Activated T-helper 17 cell treated with anti-CD3 and anti-CD28 coated beads, Interleukin-2, amount 50 U/mL, for 72 hours (primary cell): ENCODE results near the gene SYT17. TPM values are rescaled to one million over a fixed set of nuclear protein-coding genes. Genes with fewer than 3 reads are reported as not detected.

Experiments used
- ATAC-seq: fragments of 150-1000 bp; cut with Tn5 transposase; replicated peaks from 2 replicates; pipeline ENCODE4 v1.10.0; 2021; ENCODE audit warnings: mild to moderate bottlenecking, moderate library complexity
- H3K27ac Mint-ChIP-seq: one replicate; pipeline ENCODE4 v1.8.0; 2022; ENCODE audit warnings: mixed read lengths
- H3K27me3 Mint-ChIP-seq: one replicate; pipeline ENCODE4 v1.8.0; 2022; ENCODE audit warnings: mixed read lengths
- H3K36me3 Mint-ChIP-seq: one replicate; pipeline ENCODE4 v1.8.0; 2022; ENCODE audit warnings: low read depth, mild to moderate bottlenecking, mixed read lengths
- H3K4me1 Mint-ChIP-seq: one replicate; pipeline ENCODE4 v1.8.0; 2022; ENCODE audit warnings: mixed read lengths
- H3K4me3 Mint-ChIP-seq: one replicate; pipeline ENCODE4 v1.8.0; 2022; ENCODE audit warnings: mild to moderate bottlenecking, mixed read lengths
- H3K9me3 Mint-ChIP-seq: one replicate; pipeline ENCODE4 v1.8.0; 2022; ENCODE audit warnings: mixed read lengths
- total RNA-seq, 2 donors: library from RNA; stranded (reverse); gene quantifications; one replicate each; pipeline ENCODE4 v1.2.3, GENCODE V29; 2022

SYT17 gene
- total RNA-seq = not detected

DNA sequence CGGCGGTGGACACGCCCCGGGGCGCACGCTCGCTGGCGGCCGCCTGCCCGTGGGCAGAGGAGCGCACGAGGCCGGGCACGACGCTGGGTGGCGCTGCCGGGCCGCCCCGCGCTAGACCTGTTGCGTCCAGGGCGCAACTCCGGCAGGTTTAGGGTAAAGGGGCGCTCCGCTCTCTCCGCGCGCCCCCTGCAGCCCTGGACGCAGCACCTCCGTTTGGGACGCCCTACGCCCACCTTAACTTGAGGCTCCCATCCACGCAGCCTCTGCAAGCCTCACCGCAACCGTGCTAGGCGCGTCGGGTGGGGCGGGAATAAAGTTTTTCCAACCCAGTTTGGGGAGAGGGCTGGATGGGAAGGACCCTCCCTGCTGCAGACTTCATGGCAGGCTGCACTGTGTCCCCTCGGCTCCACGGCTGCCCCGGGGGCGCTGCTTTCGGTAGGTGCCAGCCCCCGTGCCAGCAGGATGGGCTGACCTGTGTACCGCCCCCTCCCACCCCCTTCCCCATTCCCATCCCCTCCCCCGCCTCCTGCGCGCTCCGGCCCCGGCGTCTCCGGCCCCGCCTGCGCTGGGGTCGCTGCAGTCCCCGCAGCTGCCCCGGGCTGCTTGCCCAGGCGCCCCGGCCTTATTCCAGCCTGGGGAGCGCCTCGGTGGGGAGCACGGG, at the start of gene SYT17:
Gene SYT17 (plus strand): TSS at position 531 of the 661 bp plus-strand sequence. CDS start 407 bp downstream, outside the sequence.
- Mint-ChIP-seq H3K4me1 (no peaks in the 10 kb centered on the region), H3K9me3 (peaks cover 6% of the 10 kb centered on the region), H3K27ac (no peak within 1 kb of the TSS), H3K27me3 (peaks cover 28% of the 10 kb centered on the region), H3K36me3 (no peaks in the 10 kb centered on the region), H3K4me3 (no peak within 1 kb of the TSS)
- ATAC-seq = peak; percentile 82

DNA sequence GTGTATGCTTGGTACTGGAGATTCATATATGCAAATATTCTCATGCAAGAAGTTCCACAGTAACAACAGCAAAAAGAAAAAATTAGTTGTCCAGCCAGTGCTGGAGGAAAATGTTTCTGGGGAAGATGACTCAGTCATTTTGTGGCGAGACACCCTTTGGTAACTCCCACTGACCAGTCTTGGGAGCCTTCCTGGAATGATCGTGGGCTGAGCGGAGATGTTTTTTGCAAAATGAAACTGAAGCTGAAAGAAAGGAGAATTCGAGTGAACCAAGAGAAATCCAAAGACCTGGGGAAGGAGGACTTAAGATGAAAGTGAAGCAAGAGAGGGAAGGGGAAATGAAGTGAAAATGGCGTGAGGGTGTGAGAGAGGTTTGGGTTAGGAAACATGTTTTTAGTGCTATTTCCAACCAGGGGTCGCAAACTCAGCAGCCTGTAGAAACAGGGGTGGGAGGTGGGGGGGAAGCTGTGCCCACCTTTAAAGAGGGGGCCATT, 49.1 kb upstream of the SYT17 start:
- Mint-ChIP-seq H3K9me3 (no peaks in the 10 kb centered on the region), H3K36me3 (peaks cover 5% of the 10 kb centered on the region), H3K4me1 (peaks cover 16% of the 10 kb centered on the region), H3K27ac (peak overlapping the region; percentile 82), H3K4me3 (peak overlapping the region; percentile 73), H3K27me3 (no peaks in the 10 kb centered on the region)
- ATAC-seq = peak; percentile 63

- Mint-ChIP-seq H3K27me3 (no peaks in the 10 kb centered on the region), H3K9me3 (no peaks in the 10 kb centered on the region), H3K36me3 (peaks cover 5% of the 10 kb centered on the region), H3K4me1 (peaks cover 16% of the 10 kb centered on the region), H3K27ac (peak overlapping the region; percentile 82), H3K4me3 (peak overlapping the region; percentile 73)
- ATAC-seq = peak; percentile 50
Measured at GRCh38 chr16:19119564-19119963, 48.5 kb upstream of the SYT17 start.

DNA sequence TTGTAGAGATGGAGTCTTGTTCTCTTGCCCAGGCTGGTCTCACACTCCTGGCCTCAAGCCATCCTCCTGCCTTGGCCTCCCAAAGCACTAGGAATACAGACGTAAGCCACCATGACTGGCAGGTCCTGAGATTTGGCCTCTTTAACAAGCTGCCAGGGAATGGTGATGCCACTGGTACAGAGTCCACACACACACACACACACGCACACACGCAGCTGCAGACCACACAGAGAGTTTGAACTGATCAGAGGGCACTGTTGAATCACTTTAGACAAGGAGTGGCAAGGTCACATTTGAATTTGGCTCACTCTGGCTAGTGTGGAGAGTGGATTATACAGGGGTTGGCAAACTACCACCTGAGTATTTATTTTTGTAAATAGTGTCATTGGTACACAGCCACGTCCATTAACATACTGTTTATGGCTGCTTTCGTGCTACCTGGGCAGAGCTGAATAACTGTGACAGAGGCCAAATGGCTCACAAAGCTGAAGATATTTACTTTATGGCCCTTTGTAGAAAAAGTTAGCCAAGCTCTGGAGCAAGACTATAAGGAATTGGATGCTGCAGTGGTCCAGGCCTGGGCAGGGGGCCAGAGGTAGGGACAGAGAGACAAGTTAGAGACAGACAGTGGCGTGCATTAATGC, 44.4 kb upstream of the SYT17 start:
- H3K27me3 Mint-ChIP-seq = peaks cover 3% of the 10 kb centered on the region
- no peak overlapping the region for H3K4me3 Mint-ChIP-seq
- H3K36me3 Mint-ChIP-seq = peaks cover 5% of the 10 kb centered on the region
- peaks cover 15% of the 10 kb centered on the region for H3K4me1 Mint-ChIP-seq
- no peak for ATAC-seq
- no peaks in the 10 kb centered on the region for H3K9me3 Mint-ChIP-seq
- H3K27ac Mint-ChIP-seq = no peak overlapping the region

GRCh38 chr16:19126300-19126699, 41.7 kb upstream of the SYT17 start:
- H3K9me3 Mint-ChIP-seq = no peaks in the 10 kb centered on the region
- H3K36me3 Mint-ChIP-seq = no peaks in the 10 kb centered on the region

GRCh38 chr16:19127205-19127604, 40.8 kb upstream of the SYT17 start:
- Mint-ChIP-seq H3K36me3 (no peaks in the 10 kb centered on the region), H3K4me1 (peaks cover 24% of the 10 kb centered on the region), H3K27me3 (peaks cover 6% of the 10 kb centered on the region), H3K27ac (peak overlapping the region; percentile 90), H3K9me3 (no peaks in the 10 kb centered on the region), H3K4me3 (peak overlapping the region; percentile 72)
- ATAC-seq = peak; percentile 88

More at GRCh38 chr16:19126300-19126699, 41.7 kb upstream of the SYT17 start:
- H3K27ac Mint-ChIP-seq = no peak overlapping the region
- no peak overlapping the region for H3K4me3 Mint-ChIP-seq
- H3K4me1 Mint-ChIP-seq = peaks cover 22% of the 10 kb centered on the region
- H3K27me3 Mint-ChIP-seq = peaks cover 6% of the 10 kb centered on the region
- ATAC-seq = no peak

GRCh38 chr16:19127674-19128131, 40.3 kb upstream of the SYT17 start:
- Mint-ChIP-seq H3K27me3 (peaks cover 6% of the 10 kb centered on the region), H3K4me3 (peak overlapping the region; percentile 72), H3K9me3 (no peaks in the 10 kb centered on the region), H3K27ac (peak overlapping the region; percentile 90), H3K36me3 (no peaks in the 10 kb centered on the region), H3K4me1 (peaks cover 20% of the 10 kb centered on the region)
- peak; percentile 68 for ATAC-seq

GRCh38 chr16:19128454-19129200, 39.4 kb upstream of the SYT17 start:
- Mint-ChIP-seq H3K9me3 (no peaks in the 10 kb centered on the region), H3K27ac (no peak overlapping the region), H3K4me1 (peaks cover 20% of the 10 kb centered on the region), H3K36me3 (no peaks in the 10 kb centered on the region), H3K27me3 (peaks cover 6% of the 10 kb centered on the region), H3K4me3 (no peak overlapping the region)
- no peak for ATAC-seq

DNA sequence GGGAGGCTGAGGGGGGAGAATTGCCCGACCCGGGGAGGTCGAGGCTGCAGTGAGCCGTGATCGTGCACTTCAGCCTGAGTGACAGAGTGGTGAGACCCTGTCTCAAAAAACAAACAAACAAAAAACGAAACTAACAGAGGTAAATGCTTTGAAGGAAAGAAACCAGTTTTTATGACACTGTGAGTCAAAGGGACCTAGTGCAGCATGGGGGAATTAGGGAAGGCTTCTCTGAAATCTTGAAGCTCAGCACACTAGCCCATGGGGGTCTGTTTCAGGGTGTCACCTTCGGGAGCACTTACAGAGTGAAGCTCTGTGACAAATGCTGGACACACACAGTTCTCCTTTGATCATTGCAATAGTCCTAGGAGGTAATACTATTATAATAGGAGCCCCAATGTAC, 37.7 kb upstream of the SYT17 start:
- Mint-ChIP-seq H3K27ac (peak overlapping the region; percentile 53), H3K4me1 (peaks cover 20% of the 10 kb centered on the region), H3K4me3 (peak overlapping the region; percentile 51), H3K9me3 (no peaks in the 10 kb centered on the region), H3K27me3 (peaks cover 3% of the 10 kb centered on the region), H3K36me3 (no peaks in the 10 kb centered on the region)
- ATAC-seq = no peak

- Mint-ChIP-seq H3K4me1 (peaks cover 20% of the 10 kb centered on the region), H3K9me3 (no peaks in the 10 kb centered on the region), H3K36me3 (no peaks in the 10 kb centered on the region), H3K27ac (peak overlapping the region; percentile 53), H3K4me3 (peak overlapping the region; percentile 51), H3K27me3 (peaks cover 3% of the 10 kb centered on the region)
- peak; percentile 14 for ATAC-seq
Measured at GRCh38 chr16:19130852-19131824, 36.9 kb upstream of the SYT17 start.

DNA sequence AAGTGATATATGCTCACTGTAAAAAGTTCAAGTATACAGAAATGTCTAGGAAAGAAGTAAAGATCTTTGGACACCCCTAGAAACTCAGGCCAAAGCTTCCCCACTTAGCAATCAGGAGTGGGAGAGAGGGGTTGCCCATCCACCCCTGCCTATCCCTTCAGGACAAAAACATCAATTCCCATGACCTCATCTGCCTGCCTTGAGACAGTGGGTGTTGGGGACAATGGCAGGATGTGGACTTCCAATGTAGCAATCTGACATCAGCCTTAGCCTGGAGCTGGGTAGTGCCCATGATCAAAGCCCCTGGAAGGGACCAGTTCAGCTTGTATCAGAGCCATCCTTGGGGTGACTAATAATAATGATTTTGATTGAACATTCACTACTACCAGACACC, 36.2 kb upstream of the SYT17 start:
- no peak for ATAC-seq
- Mint-ChIP-seq H3K36me3 (no peaks in the 10 kb centered on the region), H3K27me3 (peaks cover 3% of the 10 kb centered on the region), H3K4me3 (no peak overlapping the region), H3K4me1 (peaks cover 20% of the 10 kb centered on the region), H3K27ac (no peak overlapping the region), H3K9me3 (no peaks in the 10 kb centered on the region)

- Mint-ChIP-seq H3K9me3 (no peaks in the 10 kb centered on the region), H3K36me3 (no peaks in the 10 kb centered on the region), H3K27me3 (peaks cover 3% of the 10 kb centered on the region), H3K4me1 (peaks cover 20% of the 10 kb centered on the region), H3K4me3 (no peak overlapping the region), H3K27ac (no peak overlapping the region)
- no peak for ATAC-seq
Measured at GRCh38 chr16:19132255-19132654, 35.8 kb upstream of the SYT17 start.

- H3K9me3 Mint-ChIP-seq = no peaks in the 10 kb centered on the region
Measured at GRCh38 chr16:19132898-19133297, 35.1 kb upstream of the SYT17 start.

More at GRCh38 chr16:19132898-19133297, 35.1 kb upstream of the SYT17 start:
- no peak for ATAC-seq
- Mint-ChIP-seq H3K4me3 (no peak overlapping the region), H3K27me3 (peaks cover 3% of the 10 kb centered on the region), H3K4me1 (peaks cover 15% of the 10 kb centered on the region), H3K36me3 (no peaks in the 10 kb centered on the region), H3K27ac (no peak overlapping the region)
